Right cardiac atrium (tissue), 5 donors: ENCODE measurements around the gene HOXC11. TPM values are rescaled to one million over a fixed set of nuclear protein-coding genes. Genes with fewer than 3 reads are reported as not detected.

Source experiments
- ATAC-seq, 2 donors: fragments of 200-7000 bp; cut with Tn5 transposase; one replicate each; pipeline versions ENCODE4 v1.8.0 to v1.9.1; 2020; ENCODE audit warnings: moderate library complexity in 2 of 2, mild to moderate bottlenecking in 1 of 2
- DNase-seq, 3 donors: peaks; one replicate each; pipeline ENCODE4 v3.0.0-alpha.2; 2020
- H3K27ac ChIP-seq: one replicate; pipeline ENCODE4 v1.5.1; 2013; ENCODE audit warnings: mild to moderate bottlenecking, low read length, control low read depth, moderate library complexity
- H3K27me3 ChIP-seq: one replicate; pipeline ENCODE4 v1.6.1; 2013; ENCODE audit not compliant: control insufficient read depth, insufficient read depth
- H3K4me1 ChIP-seq: one replicate; pipeline ENCODE4 v1.6.1; 2013; ENCODE audit warnings: low read length; ENCODE audit not compliant: control insufficient read depth, insufficient read depth
- H3K4me3 ChIP-seq: one replicate; pipeline ENCODE4 v1.5.1; 2013; ENCODE audit warnings: low read length, control low read depth
- H3K9me3 ChIP-seq: one replicate; pipeline ENCODE4 v1.6.1; 2013; ENCODE audit warnings: low read length; ENCODE audit not compliant: control insufficient read depth
- WGBS: extraction: QIAGEN DNeasy Blood & Tissue Kit; methylation state at CpG from one replicate; pipeline ENCODE4 v1.1.7; 2013; 5-methylcytosine and 5-hydroxymethylcytosine counted together
- intact Hi-C, 4 donors: fragments of 100-400 bp; cut with DNase I; formaldehyde crosslinking; loops; one replicate each; pipeline versions ENCODE4 v1.11.0 to v1.14.0; 2022 to 2023
- microRNA-seq, 2 donors: library from miRNA; unstranded; fragments of <30 nt; microRNA quantifications; one replicate each; pipeline ENCODE4 v1.2.0, GENCODE V29; 2020 to 2021
- polyA plus RNA-seq: library from polyadenylated mRNA; stranded (reverse); fragments of 200-250 nt; gene quantifications from one replicate; pipeline ENCODE4 v1.2.3, GENCODE V29; 2013
- total RNA-seq, 4 donors: library from RNA; stranded (reverse); fragmentation: NEBNext Ultra II Directional; extraction: Animal tissue kit (Norgen Biotek cat#: 25700); gene quantifications; one replicate each; pipeline ENCODE4 v1.2.1, GENCODE V29; 2021
- donor health status: healthy with polysubstance abuse.
- donor health status: DM: no; HTN: yes; CAD: no.
- donor health status: DM: no; HTN: no; CAD: no.
- donor health status: DM: no; HTN: yes; CAD: no; lungs with severe emphysema.
- donor health status: DM: yes; HTN: yes; CAD: no.

Gene HOXC11
- total and polyA plus RNA-seq, 5 donors, result not detected

GRCh38 chr12:54026640-54027441, 53.9 kb downstream of the HOXC11 start:
- Histone ChIP-seq H3K27me3 (no peaks in the 10 kb centered on the region), H3K4me3 (no peak overlapping the region), H3K4me1 (peaks cover 1% of the 10 kb centered on the region), H3K9me3 (no peaks in the 10 kb centered on the region), H3K27ac (no peak overlapping the region)
- intact Hi-C loops, result no loop called here
- 16% methylated on average over 22 of the region's 22 CpGs for WGBS
- DNase-seq, result no peak
- no peak for ATAC-seq

Small RNA genes lying within 50 kb of the gene (microRNA-seq; reads per million reads assigned to microRNA genes)
- 0.54 to 1.7 reads per million in 2 donors for gene MIR196A2

Other genes with a start within 250 kb of the HOXC11 start
- 100 to 1,000 TPM; 189 to 247 (median 207) TPM for gene CALCOCO1, start 245.7 kb upstream of the HOXC11 start, total RNA-seq
- gene CALCOCO1, start 245.7 kb upstream of the HOXC11 start, polyA plus RNA-seq, result 121 TPM
- gene CISTR, start 221.1 kb upstream of the HOXC11 start, total RNA-seq, result 1 to 10 TPM; 3.2 to 5.9 (median 4.0) TPM
- 2.8 TPM for gene CISTR, start 221.1 kb upstream of the HOXC11 start, polyA plus RNA-seq
- gene HOXC13, start 34.3 kb upstream of the HOXC11 start, total RNA-seq, result not detected
- gene HOXC13, start 34.3 kb upstream of the HOXC11 start, polyA plus RNA-seq, result not detected
- not detected for gene HOXC12, start 18.2 kb upstream of the HOXC11 start, total RNA-seq
- not detected for gene HOXC12, start 18.2 kb upstream of the HOXC11 start, polyA plus RNA-seq
- not detected for gene HOTAIR, start 1.8 kb downstream of the HOXC11 start, total RNA-seq
- gene HOTAIR, start 1.8 kb downstream of the HOXC11 start, polyA plus RNA-seq, result not detected
- not detected for gene HOXC10, start 12.0 kb downstream of the HOXC11 start, total RNA-seq
- not detected for gene HOXC10, start 12.0 kb downstream of the HOXC11 start, polyA plus RNA-seq
- under 1 TPM in 1 of 4 donors, not detected in 3; 0.15 TPM for gene HOXC9, start 27.0 kb downstream of the HOXC11 start, total RNA-seq
- gene HOXC9, start 27.0 kb downstream of the HOXC11 start, polyA plus RNA-seq, result not detected
- not detected for gene HOXC8, start 35.9 kb downstream of the HOXC11 start, total RNA-seq
- gene HOXC8, start 35.9 kb downstream of the HOXC11 start, polyA plus RNA-seq, result not detected
- gene HOXC6, start 55.3 kb downstream of the HOXC11 start, total RNA-seq, result under 1 TPM in 3 of 4 donors, not detected in 1; 0.34 to 0.65 (median 0.42) TPM
- gene HOXC6, start 55.3 kb downstream of the HOXC11 start, polyA plus RNA-seq, result 0.48 TPM
- gene HOXC5, start 59.9 kb downstream of the HOXC11 start, total RNA-seq, result not detected
- gene HOXC5, start 59.9 kb downstream of the HOXC11 start, polyA plus RNA-seq, result 0.11 TPM
- gene HOXC4, start 80.7 kb downstream of the HOXC11 start, total RNA-seq, result under 1 TPM in 3 of 4 donors, not detected in 1; 0.14 to 0.37 (median 0.33) TPM
- gene HOXC4, start 80.7 kb downstream of the HOXC11 start, polyA plus RNA-seq, result 0.32 TPM
- gene SMUG1, start 215.9 kb downstream of the HOXC11 start, total RNA-seq, result 10 to 100 TPM; 16.8 to 20.7 (median 18.6) TPM
- gene SMUG1, start 215.9 kb downstream of the HOXC11 start, polyA plus RNA-seq, result 26.3 TPM